ENCODE measurements around the gene NKX2-1.

Gene NKX2-1

DNA sequence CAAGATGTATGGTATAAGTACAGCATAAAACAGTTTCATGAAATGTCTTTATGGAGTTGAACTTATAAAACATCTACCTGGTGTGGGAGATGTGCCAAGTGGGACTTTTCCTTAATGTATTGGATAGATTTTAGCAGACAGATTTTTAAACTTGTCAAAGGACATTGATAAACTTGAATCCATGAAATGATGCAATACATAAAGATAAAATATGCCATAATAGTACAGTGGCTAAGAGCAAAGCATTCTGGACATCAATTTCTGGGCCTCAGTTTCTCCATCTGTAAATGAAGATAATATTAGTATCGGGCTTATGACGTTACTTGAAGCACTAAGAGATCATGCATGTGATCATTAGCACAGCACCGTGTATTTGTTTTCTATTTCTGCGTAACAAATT lies 45.4 kb downstream of the NKX2-1 start:
- H3K27ac ChIP-seq = no peak overlapping the region
- TF ChIP-seq, protein P1, sequence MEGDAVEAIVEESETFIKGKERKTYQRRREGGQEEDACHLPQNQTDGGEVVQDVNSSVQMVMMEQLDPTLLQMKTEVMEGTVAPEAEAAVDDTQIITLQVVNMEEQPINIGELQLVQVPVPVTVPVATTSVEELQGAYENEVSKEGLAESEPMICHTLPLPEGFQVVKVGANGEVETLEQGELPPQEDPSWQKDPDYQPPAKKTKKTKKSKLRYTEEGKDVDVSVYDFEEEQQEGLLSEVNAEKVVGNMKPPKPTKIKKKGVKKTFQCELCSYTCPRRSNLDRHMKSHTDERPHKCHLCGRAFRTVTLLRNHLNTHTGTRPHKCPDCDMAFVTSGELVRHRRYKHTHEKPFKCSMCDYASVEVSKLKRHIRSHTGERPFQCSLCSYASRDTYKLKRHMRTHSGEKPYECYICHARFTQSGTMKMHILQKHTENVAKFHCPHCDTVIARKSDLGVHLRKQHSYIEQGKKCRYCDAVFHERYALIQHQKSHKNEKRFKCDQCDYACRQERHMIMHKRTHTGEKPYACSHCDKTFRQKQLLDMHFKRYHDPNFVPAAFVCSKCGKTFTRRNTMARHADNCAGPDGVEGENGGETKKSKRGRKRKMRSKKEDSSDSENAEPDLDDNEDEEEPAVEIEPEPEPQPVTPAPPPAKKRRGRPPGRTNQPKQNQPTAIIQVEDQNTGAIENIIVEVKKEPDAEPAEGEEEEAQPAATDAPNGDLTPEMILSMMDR (conservative IDR thresholded peaks at IDR 0.05) = no peak

DNA sequence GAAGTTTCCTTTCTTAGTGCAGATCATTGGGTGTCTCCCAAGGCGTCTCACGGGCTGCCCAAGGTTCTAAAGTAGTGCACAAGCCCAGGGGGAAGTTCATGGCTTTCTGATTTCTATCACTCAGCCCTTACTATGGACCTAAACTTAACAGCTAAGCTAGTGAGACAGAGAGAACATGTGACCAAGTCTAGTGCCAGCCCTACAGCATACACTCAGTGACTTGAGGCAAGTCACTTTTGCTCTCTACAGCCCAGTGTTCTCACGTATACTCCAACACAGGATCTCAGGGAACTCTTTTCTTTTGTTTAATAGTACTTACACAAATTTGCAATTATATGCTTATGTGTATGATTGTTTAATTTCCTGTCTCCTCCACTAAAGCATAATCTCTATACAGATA lies 48.6 kb downstream of the NKX2-1 start:
- TF ChIP-seq, protein P1 (conservative IDR thresholded peaks at IDR 0.05) = no peak
- no peak overlapping the region for H3K27ac ChIP-seq

DNA sequence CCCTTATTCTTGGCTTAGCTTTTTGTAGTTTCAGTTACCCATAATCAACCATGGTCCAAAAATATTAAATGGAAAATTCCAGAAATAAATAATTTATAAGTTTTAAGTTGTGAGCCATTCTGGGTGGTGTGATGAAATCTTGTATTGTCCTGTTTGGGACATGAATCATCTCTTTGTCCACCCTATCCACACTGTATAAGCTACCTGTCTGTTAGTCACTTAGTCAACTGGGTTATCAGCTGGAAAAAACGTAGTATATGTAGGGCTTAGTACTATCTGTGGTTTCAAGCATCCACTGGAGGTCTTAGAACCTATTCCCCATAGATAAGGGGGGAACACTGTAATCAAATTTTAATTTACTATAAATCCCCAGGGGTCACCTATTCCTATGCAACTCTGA lies 52.7 kb downstream of the NKX2-1 start:
- no peak overlapping the region for H3K27ac ChIP-seq
- TF ChIP-seq, protein P1 (conservative IDR thresholded peaks at IDR 0.05) = no peak

Measured in VCaP (cell line).